GM18498 (cell line): ENCODE results near the gene SLC25A39.
"Not testable (repeated sequence)": the region's sequence is repeated elsewhere in the genome, so short reads cannot be mapped to it uniquely, and the experiment has no call there.

ENCODE experiments used
- ATAC-seq: cut with Tn5 transposase; IDR thresholded peaks from one replicate; pipeline ENCODE4 v1.9.1; 2021; ENCODE audit warnings: mild to moderate bottlenecking, moderate library complexity; ENCODE audit not compliant: unreplicated experiment

Gene SLC25A39

DNA sequence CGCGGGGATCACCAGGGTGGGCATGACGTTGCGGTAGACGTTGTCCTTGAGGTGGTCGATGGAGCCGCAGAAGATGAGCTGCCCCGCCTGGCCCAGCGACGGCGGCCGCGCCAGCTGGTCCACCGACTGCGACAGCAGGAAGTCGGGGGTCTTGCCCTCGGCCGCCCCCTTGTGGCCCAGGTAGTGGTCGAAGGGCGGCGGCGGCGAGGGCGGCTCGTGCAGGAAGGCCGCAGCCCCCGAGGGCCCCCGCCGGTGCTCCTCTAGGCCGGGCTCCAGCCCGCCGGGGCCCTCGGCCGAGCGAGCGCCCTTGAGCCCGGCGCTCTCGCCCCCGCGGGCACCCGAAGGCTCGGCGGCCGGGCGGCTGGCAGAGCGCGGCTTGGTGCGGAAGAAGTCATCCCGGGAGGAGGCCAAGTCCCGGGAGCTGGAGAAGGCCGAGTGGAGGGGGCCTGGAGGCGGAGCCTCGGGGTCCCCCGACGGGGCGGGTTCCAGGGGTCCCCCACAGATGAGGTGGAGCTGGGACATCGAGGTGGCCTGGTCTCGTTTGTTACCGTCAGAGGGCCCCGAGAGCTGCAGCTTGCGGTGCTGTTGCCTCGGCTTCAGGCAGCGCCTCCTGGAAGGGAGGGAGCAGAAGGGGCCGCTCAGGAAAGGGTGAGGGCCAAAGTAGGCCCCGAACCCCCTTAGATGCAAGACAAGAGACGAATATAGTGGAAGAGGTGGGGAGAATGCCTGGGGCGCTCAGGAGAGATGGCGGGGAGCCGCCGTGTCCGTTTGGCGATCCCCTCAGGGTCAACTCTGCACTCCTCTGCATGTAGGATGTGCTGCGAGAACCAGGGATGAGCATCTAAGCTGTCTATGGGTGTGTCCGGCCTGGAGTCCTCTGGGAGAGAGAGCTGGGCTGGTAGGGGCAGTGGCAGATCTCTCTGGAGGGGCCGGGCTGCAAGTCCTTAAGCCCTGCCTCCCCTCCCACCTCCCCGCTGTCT is 30.2 kb upstream of the SLC25A39 start:
- no peak for ATAC-seq

DNA sequence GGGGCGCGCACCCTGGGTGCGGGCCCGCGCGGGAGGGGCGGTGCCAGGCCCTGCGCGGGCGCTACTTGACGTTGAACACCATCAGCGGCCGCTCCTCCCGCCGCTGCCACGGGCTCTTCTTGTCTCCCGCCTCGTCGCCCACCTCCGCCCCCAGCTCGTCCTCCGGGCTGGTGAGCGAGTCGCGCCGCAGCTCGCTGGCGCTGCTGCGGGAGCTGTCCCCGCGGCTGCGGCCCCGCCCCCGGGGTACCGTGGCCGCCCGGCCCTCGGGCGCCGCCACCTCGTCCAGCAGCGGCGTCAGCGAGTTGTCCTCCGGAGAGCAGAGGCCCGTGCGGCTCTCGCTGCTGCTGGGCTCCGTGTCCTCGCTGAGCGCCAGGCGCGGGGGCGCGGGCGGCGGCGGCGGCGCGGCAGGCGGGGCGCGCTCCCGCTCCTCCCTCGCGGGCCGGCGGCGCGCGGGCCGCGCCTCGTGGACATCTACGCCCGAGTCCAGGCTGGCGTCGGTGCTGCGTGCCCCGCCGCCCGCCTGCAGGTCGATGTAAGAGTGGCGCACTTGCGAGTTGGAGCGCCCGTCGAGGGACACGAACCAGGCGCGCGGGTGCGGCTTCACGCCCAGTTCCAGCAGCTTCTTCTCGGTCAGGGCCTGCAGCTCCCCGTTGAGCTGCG is 29.2 kb upstream of the SLC25A39 start:
- ATAC-seq: no peak

DNA sequence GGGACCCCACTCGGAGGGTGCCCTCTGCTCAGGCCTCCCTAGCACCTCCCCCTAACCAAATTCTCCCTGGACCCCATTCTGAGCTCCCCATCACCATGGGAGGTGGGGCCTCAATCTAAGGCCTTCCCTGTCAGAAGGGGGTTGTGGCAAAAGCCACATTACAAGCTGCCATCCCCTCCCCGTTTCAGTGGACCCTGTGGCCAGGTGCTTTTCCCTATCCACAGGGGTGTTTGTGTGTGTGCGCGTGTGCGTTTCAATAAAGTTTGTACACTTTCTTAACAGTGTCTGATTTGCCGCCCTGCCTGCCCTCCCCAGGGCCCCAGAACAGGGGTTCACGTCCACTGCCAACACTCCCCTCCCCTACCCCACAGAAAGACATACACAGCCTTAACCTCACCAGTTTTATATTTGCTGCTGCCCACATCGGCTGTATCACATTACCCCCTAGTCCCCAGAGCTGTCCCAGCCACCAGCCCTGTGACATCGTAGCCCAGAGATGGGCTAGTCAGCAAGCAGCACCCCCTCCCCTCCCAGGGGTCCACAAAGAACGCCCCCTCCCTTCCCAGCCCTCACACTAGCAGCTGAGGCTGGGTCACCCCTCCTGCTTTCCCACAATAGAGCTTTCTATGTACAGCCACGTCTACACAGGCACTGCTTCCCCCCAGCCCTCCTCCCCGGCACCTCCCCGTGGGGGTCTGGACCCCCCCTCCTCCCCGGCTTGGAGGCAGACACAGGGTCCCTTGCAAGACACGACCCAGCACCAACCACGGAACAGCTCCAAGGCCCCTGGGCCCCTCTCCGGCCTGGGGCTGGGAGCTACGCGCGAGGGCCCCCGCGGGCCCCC is 28.4 kb upstream of the SLC25A39 start:
- no peak for ATAC-seq

DNA sequence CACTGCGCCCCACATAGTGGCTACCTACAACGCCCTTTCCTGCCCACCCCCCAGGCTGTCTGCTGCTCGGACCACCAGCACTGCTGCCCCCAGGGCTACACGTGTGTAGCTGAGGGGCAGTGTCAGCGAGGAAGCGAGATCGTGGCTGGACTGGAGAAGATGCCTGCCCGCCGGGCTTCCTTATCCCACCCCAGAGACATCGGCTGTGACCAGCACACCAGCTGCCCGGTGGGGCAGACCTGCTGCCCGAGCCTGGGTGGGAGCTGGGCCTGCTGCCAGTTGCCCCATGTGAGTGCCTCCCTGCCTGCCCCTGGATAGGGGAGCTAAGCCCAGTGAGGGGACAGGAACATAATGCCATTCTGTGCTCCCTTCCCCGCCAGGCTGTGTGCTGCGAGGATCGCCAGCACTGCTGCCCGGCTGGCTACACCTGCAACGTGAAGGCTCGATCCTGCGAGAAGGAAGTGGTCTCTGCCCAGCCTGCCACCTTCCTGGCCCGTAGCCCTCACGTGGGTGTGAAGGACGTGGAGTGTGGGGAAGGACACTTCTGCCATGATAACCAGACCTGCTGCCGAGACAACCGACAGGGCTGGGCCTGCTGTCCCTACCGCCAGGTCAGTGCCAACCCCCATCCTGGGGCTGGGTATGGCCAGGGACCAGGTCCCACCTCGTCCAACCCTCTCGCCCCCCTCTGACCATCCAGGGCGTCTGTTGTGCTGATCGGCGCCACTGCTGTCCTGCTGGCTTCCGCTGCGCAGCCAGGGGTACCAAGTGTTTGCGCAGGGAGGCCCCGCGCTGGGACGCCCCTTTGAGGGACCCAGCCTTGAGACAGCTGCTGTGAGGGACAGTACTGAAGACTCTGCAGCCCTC is 27.6 kb upstream of the SLC25A39 start:
- ATAC-seq: no peak

DNA sequence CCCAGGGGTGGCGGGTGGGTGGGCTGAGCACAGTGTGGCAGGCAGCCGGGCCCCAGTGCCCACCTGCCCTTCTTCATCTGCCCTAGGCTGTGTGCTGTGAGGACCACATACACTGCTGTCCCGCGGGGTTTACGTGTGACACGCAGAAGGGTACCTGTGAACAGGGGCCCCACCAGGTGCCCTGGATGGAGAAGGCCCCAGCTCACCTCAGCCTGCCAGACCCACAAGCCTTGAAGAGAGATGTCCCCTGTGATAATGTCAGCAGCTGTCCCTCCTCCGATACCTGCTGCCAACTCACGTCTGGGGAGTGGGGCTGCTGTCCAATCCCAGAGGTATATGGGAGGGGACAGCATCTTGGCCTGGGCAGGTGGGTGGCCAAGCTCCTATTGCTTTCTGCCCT is 26.8 kb upstream of the SLC25A39 start:
- ATAC-seq: no peak

DNA sequence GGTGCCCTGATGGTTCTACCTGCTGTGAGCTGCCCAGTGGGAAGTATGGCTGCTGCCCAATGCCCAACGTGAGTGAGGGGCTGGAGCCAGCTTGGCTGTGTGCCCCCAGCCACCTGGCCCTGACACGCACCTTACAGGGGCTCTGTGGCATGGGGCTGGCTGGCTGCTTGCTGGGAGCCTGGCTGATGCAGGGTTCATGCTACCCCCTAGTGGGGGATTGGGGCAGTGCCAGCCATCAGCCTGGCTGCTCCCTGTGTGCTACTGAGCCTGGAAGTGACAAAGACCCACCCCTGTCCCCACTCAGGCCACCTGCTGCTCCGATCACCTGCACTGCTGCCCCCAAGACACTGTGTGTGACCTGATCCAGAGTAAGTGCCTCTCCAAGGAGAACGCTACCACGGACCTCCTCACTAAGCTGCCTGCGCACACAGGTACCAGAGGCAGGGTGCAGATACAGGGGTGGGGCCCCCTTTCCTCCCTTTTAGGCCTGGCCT is 26.2 kb upstream of the SLC25A39 start:
- no peak for ATAC-seq

DNA sequence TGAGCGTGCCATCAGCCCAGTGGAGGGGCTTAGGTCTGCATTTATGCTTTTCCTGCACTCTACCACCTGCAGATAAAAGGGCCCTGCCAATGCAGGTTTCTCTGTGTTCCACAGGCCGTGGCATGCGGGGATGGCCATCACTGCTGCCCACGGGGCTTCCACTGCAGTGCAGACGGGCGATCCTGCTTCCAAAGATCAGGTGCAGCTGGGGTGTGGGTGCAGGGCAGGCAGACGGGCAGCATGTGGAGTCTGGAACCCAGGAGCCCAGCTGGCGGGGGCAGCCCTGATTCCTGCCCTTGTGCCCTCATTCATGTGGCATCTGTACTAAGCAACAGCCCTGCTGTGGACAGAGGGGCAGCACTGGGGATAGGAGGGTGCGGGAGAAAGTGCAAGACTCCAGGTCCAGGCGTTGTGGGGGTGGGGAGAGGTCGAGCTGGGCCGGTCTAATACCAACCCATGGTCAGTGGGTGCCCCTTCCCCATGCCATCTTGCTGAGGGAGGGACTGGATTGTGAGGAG is 25.0 kb upstream of the SLC25A39 start:
- no peak for ATAC-seq

DNA sequence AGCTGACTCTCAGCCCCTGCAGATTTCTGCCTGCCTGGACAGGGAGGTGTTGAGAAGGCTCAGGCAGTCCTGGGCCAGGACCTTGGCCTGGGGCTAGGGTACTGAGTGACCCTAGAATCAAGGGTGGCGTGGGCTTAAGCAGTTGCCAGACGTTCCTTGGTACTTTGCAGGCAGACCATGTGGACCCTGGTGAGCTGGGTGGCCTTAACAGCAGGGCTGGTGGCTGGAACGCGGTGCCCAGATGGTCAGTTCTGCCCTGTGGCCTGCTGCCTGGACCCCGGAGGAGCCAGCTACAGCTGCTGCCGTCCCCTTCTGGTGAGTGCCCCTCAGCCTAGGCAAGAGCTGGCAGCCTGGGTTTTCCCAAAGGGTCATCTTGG is 24.4 kb upstream of the SLC25A39 start:
- ATAC-seq: no peak

DNA sequence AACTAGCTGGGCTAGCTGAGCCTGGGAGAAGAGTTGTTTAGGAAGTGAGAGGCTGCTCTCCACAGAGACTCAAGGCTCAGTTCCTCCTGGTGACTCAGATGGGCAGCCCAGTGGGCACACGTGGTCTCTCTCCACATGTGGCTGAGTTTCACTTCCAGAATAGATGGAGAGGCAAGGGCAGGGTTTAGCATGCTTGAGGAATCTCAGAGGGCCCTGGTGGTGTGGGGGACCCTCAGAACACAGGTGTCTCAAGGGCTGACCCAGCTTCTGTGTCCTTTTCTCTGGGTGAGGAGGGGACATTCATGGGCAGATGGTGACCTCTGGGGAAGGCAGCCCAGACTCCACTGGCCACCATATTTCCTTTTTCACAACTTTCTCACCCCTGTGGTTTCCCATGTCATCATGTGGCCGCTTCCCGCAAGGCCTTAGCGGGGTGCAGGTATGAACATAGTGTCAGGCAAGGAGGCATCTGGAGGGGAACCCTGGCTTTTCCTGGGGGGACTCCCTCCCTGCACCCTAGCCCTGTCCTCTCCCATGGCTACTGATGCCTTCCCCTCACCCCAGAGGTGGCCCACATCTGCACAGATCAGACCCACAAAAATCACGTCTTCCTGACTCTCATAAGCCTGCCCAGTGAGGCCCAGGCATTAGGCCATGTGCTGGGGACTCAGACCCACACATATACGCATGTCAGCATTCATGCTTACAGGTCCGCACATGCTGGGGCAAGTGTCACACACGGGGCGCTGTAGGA is 23.8 kb upstream of the SLC25A39 start:
- ATAC-seq: peak; percentile 54

DNA sequence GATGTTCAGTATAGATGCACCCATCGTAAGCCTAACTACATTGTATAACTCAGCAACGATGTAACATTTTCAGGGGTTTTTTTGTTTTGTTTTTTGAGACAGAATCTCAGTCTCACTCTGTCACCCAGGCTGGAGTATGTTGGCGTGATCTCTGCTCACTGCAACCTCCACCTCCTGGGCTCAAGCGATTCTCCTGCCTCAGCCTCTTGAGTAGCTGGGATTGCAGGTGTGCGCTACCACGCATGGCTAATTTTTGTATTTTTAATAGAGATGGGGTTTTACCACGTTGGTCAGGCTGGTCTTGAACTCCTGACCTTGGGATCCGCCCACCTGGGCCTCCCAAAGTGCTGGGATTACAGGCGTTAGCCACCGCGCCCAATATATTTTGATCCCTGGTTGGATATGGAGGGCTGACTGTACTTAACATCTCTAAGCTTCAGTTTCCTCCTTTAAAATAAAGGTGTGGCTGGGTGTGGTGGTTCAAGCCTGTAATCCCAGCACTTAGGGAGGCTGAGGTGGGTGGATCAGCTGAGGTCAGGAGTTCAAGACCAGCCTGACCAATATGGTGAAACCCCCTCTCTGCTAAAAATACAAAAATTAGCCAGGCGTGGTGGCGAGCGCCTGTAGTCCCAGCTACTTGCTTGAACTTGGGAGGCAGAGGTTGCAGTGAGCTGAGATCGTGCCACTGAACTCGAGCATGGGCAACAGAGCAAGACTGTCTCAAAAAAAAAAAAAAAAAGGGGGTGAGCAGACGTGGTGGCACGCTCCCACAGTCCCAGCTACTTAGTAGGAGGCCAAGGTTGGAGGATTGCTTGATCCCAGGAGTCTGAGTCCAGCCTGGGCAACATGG is 22.8 kb upstream of the SLC25A39 start:
- not testable (repeated sequence) for ATAC-seq

DNA sequence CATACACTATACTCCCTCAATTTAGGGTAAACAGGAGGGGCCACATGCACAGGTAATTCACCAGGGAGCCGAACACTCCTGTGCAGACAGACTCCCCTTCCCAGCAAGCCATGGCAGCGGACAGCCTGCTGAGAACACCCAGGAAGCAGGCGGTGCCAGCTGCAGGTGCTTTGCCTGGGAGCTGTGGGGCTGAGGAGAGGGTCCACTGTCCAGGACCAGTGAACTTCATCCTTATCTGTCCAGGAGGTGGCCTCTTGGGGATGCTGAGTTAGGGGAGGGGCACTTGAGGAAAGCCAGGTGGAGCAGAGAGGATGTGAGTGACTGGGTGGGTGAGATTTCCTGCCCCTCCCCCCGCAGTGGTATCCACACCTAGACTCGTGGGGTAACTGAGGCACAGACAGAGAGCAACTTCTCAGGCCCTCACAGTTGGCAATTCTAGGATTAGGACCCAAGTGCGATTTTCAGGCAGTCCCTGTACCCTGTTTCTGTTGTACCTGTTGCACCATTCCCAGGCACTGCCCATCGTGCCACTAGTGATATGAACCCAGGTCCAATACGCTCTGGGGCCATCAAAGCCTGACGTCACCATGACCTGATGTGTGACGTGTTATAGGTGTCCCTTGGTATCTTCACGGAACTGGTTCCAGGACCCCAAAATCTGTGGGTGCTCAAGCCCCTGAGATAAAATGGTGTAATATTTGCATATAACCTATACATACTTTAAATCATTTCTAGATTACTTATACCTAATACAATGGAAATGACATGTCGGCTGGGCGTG is 21.6 kb upstream of the SLC25A39 start:
- ATAC-seq: no peak

DNA sequence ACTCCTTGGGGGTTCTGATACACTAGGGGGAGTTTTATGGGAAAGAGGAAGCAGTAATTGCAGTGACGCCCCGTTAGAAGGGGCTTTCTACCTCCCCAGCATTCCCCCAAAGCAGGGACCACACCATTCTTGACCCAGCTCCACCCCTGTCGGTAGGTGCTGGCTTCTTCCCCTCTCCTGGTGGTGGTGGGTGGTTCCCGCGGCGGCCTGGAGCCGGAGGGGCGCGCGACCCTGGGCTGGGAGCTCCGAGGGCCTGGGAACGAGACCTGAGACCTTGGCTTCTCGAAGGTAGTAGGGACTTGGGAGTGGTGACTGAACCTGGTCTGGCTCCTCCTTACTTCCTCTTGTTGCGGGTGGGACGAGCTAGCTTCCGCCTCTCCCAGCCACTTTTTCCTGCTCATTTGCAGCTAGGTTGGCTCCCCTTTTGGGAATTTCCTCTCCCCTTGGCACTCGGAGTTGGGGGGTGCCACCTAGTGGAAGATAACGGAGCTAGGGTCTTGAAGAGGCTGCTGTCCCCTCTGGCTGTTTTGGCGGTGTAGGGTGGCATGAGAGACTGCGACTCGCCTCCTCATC is 20.9 kb upstream of the SLC25A39 start:
- peak; percentile 6 for ATAC-seq

DNA sequence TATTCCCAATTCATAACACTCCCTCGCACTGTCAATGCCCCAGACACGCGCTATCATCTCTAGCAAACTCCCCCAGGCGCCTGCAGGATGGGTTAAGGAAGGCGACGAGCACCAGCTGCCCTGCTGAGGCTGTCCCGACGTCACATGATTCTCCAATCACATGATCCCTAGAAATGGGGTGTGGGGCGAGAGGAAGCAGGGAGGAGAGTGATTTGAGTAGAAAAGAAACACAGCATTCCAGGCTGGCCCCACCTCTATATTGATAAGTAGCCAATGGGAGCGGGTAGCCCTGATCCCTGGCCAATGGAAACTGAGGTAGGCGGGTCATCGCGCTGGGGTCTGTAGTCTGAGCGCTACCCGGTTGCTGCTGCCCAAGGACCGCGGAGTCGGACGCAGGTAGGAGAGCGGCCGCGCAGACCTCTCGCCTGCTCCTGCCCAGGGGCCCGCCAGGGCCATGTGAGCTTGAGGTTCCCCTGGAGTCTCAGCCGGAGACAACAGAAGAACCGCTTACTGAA is 20.4 kb upstream of the SLC25A39 start, which contains the start of gene GRN:
Gene GRN, plus strand, starts transcription at position 364 of the 515 bp plus-strand sequence. CDS start 3,863 bp downstream, outside the sequence.
- ATAC-seq: peak; percentile 57

DNA sequence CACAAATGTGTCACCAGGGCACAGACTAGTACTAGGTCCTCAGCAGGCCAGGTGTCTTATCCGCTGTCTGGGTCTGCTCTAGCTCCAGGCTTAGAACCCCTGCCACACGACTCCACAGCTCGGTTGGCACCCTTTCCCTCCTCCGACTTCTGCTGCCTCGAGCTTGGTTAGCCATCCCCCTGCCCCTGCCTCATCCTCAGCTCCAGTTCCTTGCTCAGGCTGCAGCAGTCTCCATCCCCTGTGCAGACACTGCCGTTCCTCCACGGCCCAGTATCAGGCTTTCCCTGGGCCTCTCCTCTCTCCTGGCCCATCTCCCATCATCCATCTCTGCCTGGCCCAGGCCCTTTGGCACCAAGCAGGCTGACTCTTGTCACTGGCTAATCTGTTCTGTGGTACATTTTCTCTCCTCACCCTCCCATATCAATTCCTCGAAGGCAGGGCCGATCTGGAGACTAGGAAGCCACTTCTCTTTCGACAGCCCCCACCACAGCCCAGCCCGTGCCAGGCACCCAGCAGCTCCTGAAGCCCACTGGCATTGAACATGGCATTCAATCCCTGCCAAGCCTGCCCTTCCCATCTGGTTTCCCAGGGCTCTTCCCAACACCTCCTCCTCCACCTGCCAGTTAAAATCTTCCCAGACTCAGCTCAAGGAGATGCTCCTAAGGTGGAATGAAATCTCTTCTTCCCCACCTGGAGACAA is 19.0 kb upstream of the SLC25A39 start:
- ATAC-seq: no peak

DNA sequence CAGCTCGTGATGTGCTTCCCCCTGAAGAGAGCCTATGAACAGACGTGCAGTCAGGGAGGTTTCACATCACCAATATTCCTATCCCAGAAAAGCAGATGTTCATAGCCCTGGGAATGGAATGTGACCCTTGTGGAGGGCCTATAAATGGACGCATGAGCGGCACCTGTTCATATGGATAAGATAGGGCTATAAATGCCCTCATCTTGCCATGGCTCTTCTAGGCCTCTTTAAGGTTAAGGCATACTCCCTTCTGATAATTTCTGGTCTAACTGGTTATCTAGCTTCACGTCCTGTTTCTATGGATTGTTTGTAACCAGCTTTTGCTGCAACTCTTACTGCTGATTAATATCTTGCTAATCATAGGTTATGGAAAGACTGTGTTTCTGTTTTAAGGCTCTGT is 15.9 kb upstream of the SLC25A39 start:
- ATAC-seq: not testable (repeated sequence)

DNA sequence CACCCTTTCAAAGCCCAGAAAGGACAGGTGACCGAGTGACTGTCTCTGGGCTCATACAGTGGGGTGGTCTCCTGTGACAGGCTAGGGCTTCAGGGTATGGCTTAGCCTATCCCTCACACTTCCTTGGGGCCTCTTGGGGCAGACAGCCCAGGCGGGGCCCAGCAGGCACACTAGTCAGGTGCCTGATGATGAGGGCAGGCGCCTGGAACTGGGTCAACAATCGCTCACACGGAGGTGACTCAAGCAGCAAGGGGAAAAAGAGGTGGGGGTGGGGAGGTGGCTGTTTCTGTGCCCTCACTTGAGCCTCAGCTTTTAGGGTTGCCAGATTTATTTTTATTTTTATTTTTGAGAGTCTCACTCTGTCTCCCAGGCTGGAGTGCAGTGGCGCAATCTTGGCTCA is 14.1 kb upstream of the SLC25A39 start:
- ATAC-seq: no peak
